Thoracic aorta (tissue), 2 donors: Measurements from ENCODE around the gene GBP1. TPM values are rescaled to one million over a fixed set of nuclear protein-coding genes. Genes with fewer than 3 reads are reported as not detected.

ENCODE experiments used
- ATAC-seq: fragments of 150-250 bp; one replicate; pipeline ENCODE4 v1.8.0; 2017; ENCODE audit warnings: low read depth; ENCODE audit not compliant: insufficient number of reproducible peaks, low FRiP score
- DNase-seq: peaks from one replicate; pipeline ENCODE4 v3.0.0-alpha.2; 2020; ENCODE audit warnings: low spot score
- H3K27ac ChIP-seq, 2 donors: fragments of 200-600 bp; sonication (generic); 1 replicate in 1 of 2; 2 replicates in 1 of 2; pipeline ENCODE4 v1.5.1; 2016; ENCODE audit warnings: mild to moderate bottlenecking in 2 of 2, moderate library complexity in 2 of 2
- H3K27me3 ChIP-seq: fragments of 200-600 bp; sonication (generic); replicated peaks from 2 replicates; pipeline ENCODE4 v1.6.0; 2016; ENCODE audit warnings: mild to moderate bottlenecking; ENCODE audit not compliant: insufficient read depth
- H3K36me3 ChIP-seq: fragments of 200-600 bp; sonication (generic); one replicate; pipeline ENCODE4 v1.5.1; 2016
- H3K4me1 ChIP-seq, 2 donors: fragments of 200-600 bp; sonication (generic); 1 replicate in 1 of 2; 2 replicates in 1 of 2; pipeline versions ENCODE4 v1.5.1 to v1.6.0; 2016; ENCODE audit warnings: low read depth in 2 of 2, mild to moderate bottlenecking in 1 of 2; ENCODE audit not compliant: control insufficient read depth in 1 of 2
- H3K4me3 ChIP-seq: fragments of 200-600 bp; sonication (generic); 2 replicates; pipeline ENCODE4 v1.5.1; 2016; ENCODE audit warnings: mild to moderate bottlenecking
- H3K9me3 ChIP-seq: fragments of 200-600 bp; sonication (generic); 2 replicates; pipeline ENCODE4 v1.5.1; 2016
- CTCF ChIP-seq: fragments of 200-600 bp; sonication (generic); IDR thresholded peaks from one replicate; pipeline ENCODE4 v1.5.1; 2019; ENCODE audit warnings: antibody characterized with exemption
- total RNA-seq, 2 donors: library from RNA; depleted of rRNA; stranded (reverse); fragments of >200 nt; gene quantifications; one replicate each; pipeline versions ENCODE4 v1.1.0 to v1.2.3, GENCODE V29; 2016

Gene GBP1
- total RNA-seq, 2 donors from 2014 or later, result 26.4 to 68.9 TPM

- ATAC-seq, result no peak
- TF ChIP-seq CTCF, result no peak
Observed at GRCh38 chr1:89070509-89070908, 5.5 kb upstream of the GBP1 start.

GRCh38 chr1:89069951-89070350, 4.9 kb upstream of the GBP1 start:
- H3K4me1 ChIP-seq, result peaks cover 3 to 6% of the 10 kb centered on the region in 2 donors
- no peak for DNase-seq
- H3K36me3 ChIP-seq, result no peaks in the 10 kb centered on the region
- H3K4me3 ChIP-seq, result peak overlapping the region; percentile 62
- no peak for TF ChIP-seq CTCF
- H3K27me3 ChIP-seq, result no peaks in the 10 kb centered on the region
- no peak for ATAC-seq
- H3K9me3 ChIP-seq, result peaks cover 4% of the 10 kb centered on the region
- H3K27ac ChIP-seq, result no peak overlapping the region

More at GRCh38 chr1:89070509-89070908, 5.5 kb upstream of the GBP1 start:
- Histone ChIP-seq H3K27ac (no peak overlapping the region), H3K4me1 (peaks cover 1 to 5% of the 10 kb centered on the region in 2 donors), H3K9me3 (peaks cover 4% of the 10 kb centered on the region), H3K4me3 (peak overlapping the region; percentile 62), H3K27me3 (no peaks in the 10 kb centered on the region), H3K36me3 (no peaks in the 10 kb centered on the region)
- no peak for DNase-seq

- no peak for TF ChIP-seq CTCF
Observed at GRCh38 chr1:89068291-89068690, 3.3 kb upstream of the GBP1 start.

GRCh38 chr1:89064632-89065031, 376 bp downstream of the GBP1 start:
- no peak for TF ChIP-seq CTCF
- no peak for DNase-seq
- peak; percentile 54 for ATAC-seq
- Histone ChIP-seq H3K27ac (peak overlapping the region; percentile 87 to 89), H3K9me3 (no peaks in the 10 kb centered on the region), H3K4me1 (peaks cover 17 to 40% of the 10 kb centered on the region in 2 donors), H3K36me3 (no peaks in the 10 kb centered on the region), H3K4me3 (peak overlapping the region; percentile 91), H3K27me3 (no peaks in the 10 kb centered on the region)

More at GRCh38 chr1:89068291-89068690, 3.3 kb upstream of the GBP1 start:
- no peaks in the 10 kb centered on the region for H3K9me3 ChIP-seq
- DNase-seq, result no peak
- H3K4me1 ChIP-seq, result peaks cover 10% of the 10 kb centered on the region in 2 donors
- H3K36me3 ChIP-seq, result no peaks in the 10 kb centered on the region
- H3K27ac ChIP-seq, result no peak overlapping the region
- no peak overlapping the region for H3K4me3 ChIP-seq
- H3K27me3 ChIP-seq, result no peaks in the 10 kb centered on the region
- ATAC-seq, result no peak

- Histone ChIP-seq H3K27me3 (no peaks in the 10 kb centered on the region), H3K9me3 (no peaks in the 10 kb centered on the region), H3K36me3 (peaks cover 11% of the 10 kb centered on the region), H3K4me3 (peak overlapping the region; percentile 91), H3K4me1 (peaks cover 17 to 40% of the 10 kb centered on the region in 2 donors), H3K27ac (no peak overlapping the region)
- ATAC-seq (no peak), DNase-seq (no peak)
- TF ChIP-seq CTCF, result no peak
Observed at GRCh38 chr1:89063094-89063493, 1.9 kb downstream of the GBP1 start.
